ENCODE data around the gene PTPRS. TPM values are rescaled to one million over a fixed set of nuclear protein-coding genes. Genes with fewer than 3 reads are reported as not detected.

The PTPRS gene
- total and polyA plus RNA-seq, 2 of the 13 experiments (the other 11 are each of a cell fraction or from before 2014, with no cell fraction given), result 32.7 to 43.9 TPM

DNA sequence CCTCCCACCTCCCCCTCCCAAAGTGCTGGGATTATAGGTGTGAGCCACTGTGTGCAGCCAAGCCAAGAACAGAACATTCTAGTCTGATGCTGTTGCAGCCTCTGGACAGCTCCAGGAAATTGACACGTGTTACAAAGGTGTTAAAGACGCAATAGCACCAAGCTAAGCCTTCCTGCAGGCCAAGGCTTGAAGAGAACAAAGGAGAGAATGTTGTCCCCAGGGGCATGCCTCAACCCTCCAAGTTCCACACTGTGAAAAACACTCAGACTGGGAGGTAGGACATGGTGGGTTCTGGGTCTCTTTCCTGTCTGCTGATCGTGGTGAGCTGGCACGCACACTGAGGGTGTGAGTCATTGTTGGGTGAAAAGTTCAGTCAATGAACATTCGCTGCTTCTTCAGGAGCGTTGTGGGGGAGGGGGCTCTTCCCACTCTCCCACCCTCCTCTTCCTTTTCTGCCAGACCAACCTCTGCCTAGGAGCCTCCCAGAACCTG lies 5.3 kb upstream of the PTPRS start:
- in situ Hi-C loops (cut with HindIII; ENCODE audit: extremely low pct_ligation_motif_present, low pct_unique_long_range_greater_than_20kb), result no loop called here
- WGBS (ENCODE audit: low lambda C conversion rate), result 0% methylated on average over 4 of the region's 6 CpGs
- FAIRE-seq (no peak), ATAC-seq (no peak; the same call in 2 of the 3 replicates), DNase-seq (ENCODE audit: low spot score) (no peak)
- H3K27me3 ChIP-seq (ENCODE audit: control insufficient read depth in 1 of 2, insufficient read depth in 2 of 2, low read length in 2 of 2), result peaks cover 0 to 9% of the 10 kb centered on the region in 2 experiments; a peak in 2 of 5 replicates
- peak overlapping the region; percentile 25; the same call in 1 of the 2 replicates for H3K4me2 ChIP-seq (ENCODE audit: low read depth, low read length)
- H3K4me3 ChIP-seq (replicated peaks in 1 of 3; ENCODE audit: insufficient read depth in 1 of 3, low read depth in 2 of 3, low read length in 3 of 3), result no peak overlapping the region
- no peak overlapping the region for H2AFZ ChIP-seq (ENCODE audit: low read length)
- H3K36me3 ChIP-seq (replicated peaks in 1 of 2; ENCODE audit: control insufficient read depth in 1 of 2, insufficient read depth in 2 of 2, low read length in 2 of 2), result no peaks in the 10 kb centered on the region
- intact Hi-C loops (cut with micrococcal nuclease; ENCODE audit: unreplicated experiment), result no loop called here
- no peaks in the 10 kb centered on the region for H3K79me2 ChIP-seq (ENCODE audit: insufficient read depth, low read length)
- peaks cover 4% of the 10 kb centered on the region; the same call in 1 of the 2 replicates for H3K9me3 ChIP-seq (ENCODE audit: low read length)
- no peaks in the 10 kb centered on the region for H4K20me1 ChIP-seq (ENCODE audit: insufficient read depth, low read length)
- no peak overlapping the region for H3K9ac ChIP-seq (ENCODE audit: insufficient read depth, low read depth, low read length)
- BruUV-seq (replicated peaks), result no TSS peak
- POLR2A ChIA-PET, result no interaction called here
- peaks cover 51% of the 10 kb centered on the region for H3K4me1 ChIP-seq (ENCODE audit: insufficient read depth, low read length)
- no peak overlapping the region for H3K27ac ChIP-seq (ENCODE audit: extremely low read length, insufficient read depth, low read length)
- CTCF ChIA-PET (ENCODE audit: low intra/inter-chr PET ratio, low total read pairs), result no interaction called here
- no peak for TF ChIP-seq HOXA9 (CRISPR knock-in tag; IDR thresholded peaks at IDR 0.05; ENCODE audit: borderline replicate concordance)
- peak; percentile 46 for TF ChIP-seq ZNF18 (CRISPR knock-in tag; IDR thresholded peaks at IDR 0.05; ENCODE audit: insufficient replicate concordance)
- TF ChIP-seq ZNF776 (CRISPR knock-in tag; IDR thresholded peaks at IDR 0.05), result no peak
- TF ChIP-seq, protein P1, sequence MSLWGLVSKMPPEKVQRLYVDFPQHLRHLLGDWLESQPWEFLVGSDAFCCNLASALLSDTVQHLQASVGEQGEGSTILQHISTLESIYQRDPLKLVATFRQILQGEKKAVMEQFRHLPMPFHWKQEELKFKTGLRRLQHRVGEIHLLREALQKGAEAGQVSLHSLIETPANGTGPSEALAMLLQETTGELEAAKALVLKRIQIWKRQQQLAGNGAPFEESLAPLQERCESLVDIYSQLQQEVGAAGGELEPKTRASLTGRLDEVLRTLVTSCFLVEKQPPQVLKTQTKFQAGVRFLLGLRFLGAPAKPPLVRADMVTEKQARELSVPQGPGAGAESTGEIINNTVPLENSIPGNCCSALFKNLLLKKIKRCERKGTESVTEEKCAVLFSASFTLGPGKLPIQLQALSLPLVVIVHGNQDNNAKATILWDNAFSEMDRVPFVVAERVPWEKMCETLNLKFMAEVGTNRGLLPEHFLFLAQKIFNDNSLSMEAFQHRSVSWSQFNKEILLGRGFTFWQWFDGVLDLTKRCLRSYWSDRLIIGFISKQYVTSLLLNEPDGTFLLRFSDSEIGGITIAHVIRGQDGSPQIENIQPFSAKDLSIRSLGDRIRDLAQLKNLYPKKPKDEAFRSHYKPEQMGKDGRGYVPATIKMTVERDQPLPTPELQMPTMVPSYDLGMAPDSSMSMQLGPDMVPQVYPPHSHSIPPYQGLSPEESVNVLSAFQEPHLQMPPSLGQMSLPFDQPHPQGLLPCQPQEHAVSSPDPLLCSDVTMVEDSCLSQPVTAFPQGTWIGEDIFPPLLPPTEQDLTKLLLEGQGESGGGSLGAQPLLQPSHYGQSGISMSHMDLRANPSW (CRISPR knock-in tag; IDR thresholded peaks at IDR 0.05; ENCODE audit: borderline replicate concordance), result no peak
- TF ChIP-seq ZNF792 (CRISPR knock-in tag; IDR thresholded peaks at IDR 0.05), result no peak; the same call in 1 of the 2 replicates
- TF ChIP-seq, protein P2, sequence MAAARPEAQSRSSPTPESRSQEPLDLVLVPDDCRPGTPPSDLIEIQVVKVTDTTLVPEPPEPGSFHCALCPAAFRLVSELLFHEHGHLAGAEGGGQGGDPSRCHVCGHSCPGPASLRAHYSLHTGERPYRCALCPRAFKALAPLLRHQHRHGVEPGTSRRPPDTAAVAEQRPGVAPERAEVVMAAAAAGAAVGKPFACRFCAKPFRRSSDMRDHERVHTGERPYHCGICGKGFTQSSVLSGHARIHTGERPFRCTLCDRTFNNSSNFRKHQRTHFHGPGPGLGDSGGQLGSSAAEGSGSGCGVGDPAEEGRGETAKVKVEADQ (CRISPR knock-in tag; IDR thresholded peaks at IDR 0.05; ENCODE audit: borderline replicate concordance), result no peak
- no peak for TF ChIP-seq ATM (IDR thresholded peaks at IDR 0.05; ENCODE audit: borderline replicate concordance)
- no peak for TF ChIP-seq SALL1 (CRISPR knock-in tag; IDR thresholded peaks at IDR 0.05)
- TF ChIP-seq E2F1 (CRISPR knock-in tag; IDR thresholded peaks at IDR 0.05), result no peak
- no peak for TF ChIP-seq GPN1 (CRISPR knock-in tag; IDR thresholded peaks at IDR 0.05; ENCODE audit: borderline replicate concordance)
- peak; percentile 98 for TF ChIP-seq ZNF3 (CRISPR knock-in tag; IDR thresholded peaks at IDR 0.05)
- TF ChIP-seq PCBP2 (optimal IDR thresholded peaks at IDR 0.05; ENCODE audit: low read depth, low read length, poor library complexity, severe bottlenecking), result no peak
- no peak for TF ChIP-seq ZNF317 (CRISPR knock-in tag; IDR thresholded peaks at IDR 0.05)
- TF ChIP-seq RFX3 (CRISPR knock-in tag; IDR thresholded peaks at IDR 0.05), result no peak
- TF ChIP-seq, protein P3, sequence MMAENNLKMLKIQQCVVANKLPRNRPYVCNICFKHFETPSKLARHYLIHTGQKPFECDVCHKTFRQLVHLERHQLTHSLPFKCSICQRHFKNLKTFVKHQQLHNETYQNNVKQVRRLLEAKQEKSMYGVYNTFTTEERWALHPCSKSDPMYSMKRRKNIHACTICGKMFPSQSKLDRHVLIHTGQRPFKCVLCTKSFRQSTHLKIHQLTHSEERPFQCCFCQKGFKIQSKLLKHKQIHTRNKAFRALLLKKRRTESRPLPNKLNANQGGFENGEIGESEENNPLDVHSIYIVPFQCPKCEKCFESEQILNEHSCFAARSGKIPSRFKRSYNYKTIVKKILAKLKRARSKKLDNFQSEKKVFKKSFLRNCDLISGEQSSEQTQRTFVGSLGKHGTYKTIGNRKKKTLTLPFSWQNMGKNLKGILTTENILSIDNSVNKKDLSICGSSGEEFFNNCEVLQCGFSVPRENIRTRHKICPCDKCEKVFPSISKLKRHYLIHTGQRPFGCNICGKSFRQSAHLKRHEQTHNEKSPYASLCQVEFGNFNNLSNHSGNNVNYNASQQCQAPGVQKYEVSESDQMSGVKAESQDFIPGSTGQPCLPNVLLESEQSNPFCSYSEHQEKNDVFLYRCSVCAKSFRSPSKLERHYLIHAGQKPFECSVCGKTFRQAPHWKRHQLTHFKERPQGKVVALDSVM (CRISPR knock-in tag; IDR thresholded peaks at IDR 0.05), result no peak
- no peak for TF ChIP-seq ZBTB8A (CRISPR knock-in tag; IDR thresholded peaks at IDR 0.05; ENCODE audit: borderline replicate concordance, low read depth)
- no peak for TF ChIP-seq ZNF577 (CRISPR knock-in tag; IDR thresholded peaks at IDR 0.05; ENCODE audit: borderline replicate concordance, low read depth)

Data from HepG2 (cell line).